GM18507 (cell line): Measurements from ENCODE around the gene SLC11A1.

ENCODE experiments used
- DNase-seq: peaks from one replicate; pipeline ENCODE4 v3.0.0; 2011; ENCODE audit warnings: low read depth; ENCODE audit not compliant: insufficient read length; ENCODE audit errors: extremely low spot score
- FAIRE-seq: peaks from 2 replicates; lab custom pipeline; 2011; peaks lifted over from hg19 to GRCh38; lab: Jason Lieb, UNC

SLC11A1 gene

GRCh38 chr2:218428846-218429558 lies 46.9 kb downstream of the SLC11A1 start:
- DNase-seq (no peak), FAIRE-seq (no peak)

GRCh38 chr2:218429911-218430692 lies 48.0 kb downstream of the SLC11A1 start:
- FAIRE-seq (no peak), DNase-seq (no peak)

GRCh38 chr2:218430721-218431120 lies 48.6 kb downstream of the SLC11A1 start:
- no peak for FAIRE-seq
- DNase-seq = no peak

- no peak for FAIRE-seq
- no peak for DNase-seq
These were observed 49.8 kb downstream of the SLC11A1 start for GRCh38 chr2:218431878-218432277.

GRCh38 chr2:218432676-218433365 lies 50.7 kb downstream of the SLC11A1 start:
- no peak for DNase-seq
- FAIRE-seq = no peak

DNA sequence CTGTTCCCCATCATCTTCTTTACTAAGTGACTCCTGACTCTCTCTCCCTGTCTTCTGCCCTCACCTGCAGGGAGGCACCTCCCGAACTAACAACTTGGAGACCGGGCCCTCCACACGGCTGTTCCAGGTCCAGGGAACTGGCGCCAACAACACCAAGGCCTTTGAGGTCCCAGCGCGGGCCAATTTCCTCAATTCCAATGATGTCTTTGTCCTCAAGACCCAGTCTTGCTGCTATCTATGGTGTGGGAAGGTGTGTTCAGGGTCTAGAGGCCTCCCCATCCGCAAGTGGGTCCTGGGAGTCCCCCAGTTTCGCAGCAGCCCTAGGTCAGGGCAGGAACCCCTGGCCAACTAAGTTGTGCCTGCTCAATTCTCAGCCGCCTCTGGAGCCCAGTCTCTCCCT lies 52.4 kb downstream of the SLC11A1 start:
- DNase-seq = no peak
- no peak for FAIRE-seq

DNA sequence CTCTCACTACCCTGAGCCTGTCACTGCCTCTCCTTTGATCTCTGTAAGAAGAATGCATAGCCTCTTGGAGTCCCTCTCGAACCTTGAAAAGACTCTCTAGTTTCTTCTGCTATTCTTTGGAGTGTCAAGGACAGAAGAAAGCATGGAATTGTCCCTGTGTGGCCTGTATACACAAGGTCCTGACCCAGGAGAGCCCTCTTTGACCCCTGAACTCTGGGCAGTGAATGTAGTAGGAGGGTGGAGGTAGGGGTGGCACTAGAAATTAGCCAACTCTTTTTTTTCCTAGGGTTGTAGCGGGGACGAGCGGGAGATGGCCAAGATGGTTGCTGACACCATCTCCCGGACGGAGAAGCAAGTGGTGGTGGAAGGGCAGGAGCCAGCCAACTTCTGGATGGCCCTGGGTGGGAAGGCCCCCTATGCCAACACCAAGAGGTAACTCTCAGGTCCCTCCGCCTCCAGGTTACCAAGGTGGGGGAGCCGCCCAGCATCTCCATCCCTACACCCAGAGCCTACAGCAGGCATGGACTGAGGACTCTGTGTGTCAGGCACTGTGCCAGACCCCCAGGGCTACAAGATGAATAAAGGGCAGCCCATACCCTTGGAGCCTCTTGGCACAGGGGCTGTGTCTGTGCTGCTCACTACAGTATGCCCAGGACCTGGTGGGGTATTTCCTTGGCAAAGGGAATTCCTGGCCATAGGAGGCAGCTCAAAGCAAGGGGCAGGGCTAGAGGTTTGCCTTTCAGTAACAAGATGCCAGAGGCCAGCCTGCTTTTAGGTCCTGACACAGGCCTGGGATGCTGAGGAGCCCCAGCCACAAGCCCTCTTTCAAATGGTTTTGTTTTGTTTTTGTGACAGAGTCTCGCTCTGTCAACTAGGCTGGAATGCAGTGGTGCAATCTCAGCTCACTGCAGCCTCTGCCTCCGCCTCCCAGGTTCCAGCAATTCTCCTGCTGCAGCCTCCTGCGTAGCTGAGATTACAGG lies 53.2 kb downstream of the SLC11A1 start:
- FAIRE-seq = no peak
- DNase-seq = no peak

DNA sequence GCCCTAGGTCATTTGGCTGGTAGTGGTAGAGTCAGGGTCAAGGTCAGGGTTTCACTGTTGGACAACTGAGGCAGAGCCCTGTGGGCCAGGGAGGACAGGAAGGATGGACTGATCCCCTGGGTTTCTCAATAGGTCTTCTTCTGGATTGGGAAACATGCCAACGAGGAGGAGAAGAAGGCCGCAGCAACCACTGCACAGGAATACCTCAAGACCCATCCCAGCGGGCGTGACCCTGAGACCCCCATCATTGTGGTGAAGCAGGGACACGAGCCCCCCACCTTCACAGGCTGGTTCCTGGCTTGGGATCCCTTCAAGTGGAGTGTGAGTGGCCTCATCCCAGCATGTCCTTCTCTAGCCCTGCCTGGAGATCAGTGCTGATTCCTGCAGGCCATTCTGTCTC lies 54.9 kb downstream of the SLC11A1 start:
- no peak for FAIRE-seq
- no peak for DNase-seq

GRCh38 chr2:218437969-218438368 lies 55.9 kb downstream of the SLC11A1 start:
- no peak for FAIRE-seq
- DNase-seq = no peak

- DNase-seq = no peak
These were observed 56.5 kb downstream of the SLC11A1 start for GRCh38 chr2:218438596-218438995.

DNA sequence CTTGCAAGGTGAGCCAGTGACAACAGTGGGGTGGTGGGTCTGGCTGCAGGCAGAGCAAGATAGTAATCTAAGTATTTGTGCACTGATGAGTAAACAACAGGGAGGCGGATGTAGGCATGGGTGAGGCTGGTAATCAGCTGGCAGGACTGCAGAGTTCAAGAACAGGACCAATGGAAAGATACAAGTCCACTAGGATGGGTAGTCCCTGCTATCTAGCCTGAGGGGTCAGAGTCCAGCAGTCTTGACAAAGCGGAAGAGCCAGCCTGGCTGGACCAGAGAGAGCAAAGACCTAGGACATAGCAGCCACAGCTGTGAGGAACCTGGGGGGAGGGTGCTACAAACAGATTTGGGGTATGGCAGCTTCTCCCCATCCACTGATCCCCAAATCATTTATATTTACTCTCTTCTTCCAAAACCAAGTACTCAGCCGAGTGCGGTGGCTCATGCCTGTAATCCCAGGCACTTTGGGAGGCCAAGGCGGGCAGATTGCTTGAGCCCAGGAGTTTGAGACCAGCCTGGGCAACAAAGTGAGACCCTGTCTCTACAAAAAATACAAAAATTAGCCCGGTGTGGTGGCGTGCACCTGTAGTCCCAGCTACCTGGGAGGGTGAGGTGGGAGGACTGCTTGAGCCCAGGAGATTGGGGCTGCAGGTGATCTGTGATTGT lies 62.8 kb downstream of the SLC11A1 start:
- DNase-seq (no peak), FAIRE-seq (no peak)

More at GRCh38 chr2:218438596-218438995, 56.5 kb downstream of the SLC11A1 start:
- no peak for FAIRE-seq

DNA sequence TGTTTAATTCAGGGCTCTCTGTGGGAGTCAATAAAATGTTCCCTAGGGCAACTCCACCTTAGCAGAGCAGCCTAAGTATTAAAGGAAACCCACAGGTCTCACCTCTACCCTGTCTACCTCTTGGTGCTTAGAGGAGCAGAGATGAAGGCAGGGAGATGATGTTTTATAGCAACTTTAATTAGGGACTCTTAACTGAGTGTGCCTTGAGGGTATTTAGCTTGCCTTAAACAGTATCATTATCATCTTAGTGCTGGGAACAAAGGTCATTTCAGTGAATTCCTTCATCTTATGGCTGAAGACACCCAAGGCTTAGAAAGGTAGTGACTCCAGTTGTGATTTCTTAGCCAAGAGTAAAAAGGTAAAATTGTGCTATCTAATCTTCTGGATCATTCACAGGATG lies 63.5 kb downstream of the SLC11A1 start:
- no peak for DNase-seq
- no peak for FAIRE-seq
